ENCODE results near the gene PGLYRP2. TPM values are rescaled to one million over a fixed set of nuclear protein-coding genes. Genes with fewer than 3 reads are reported as not detected.
"Not testable (repeated sequence)": the region's sequence is repeated elsewhere in the genome, so short reads cannot be mapped to it uniquely, and the experiment has no call there.

PGLYRP2 gene, protein sequence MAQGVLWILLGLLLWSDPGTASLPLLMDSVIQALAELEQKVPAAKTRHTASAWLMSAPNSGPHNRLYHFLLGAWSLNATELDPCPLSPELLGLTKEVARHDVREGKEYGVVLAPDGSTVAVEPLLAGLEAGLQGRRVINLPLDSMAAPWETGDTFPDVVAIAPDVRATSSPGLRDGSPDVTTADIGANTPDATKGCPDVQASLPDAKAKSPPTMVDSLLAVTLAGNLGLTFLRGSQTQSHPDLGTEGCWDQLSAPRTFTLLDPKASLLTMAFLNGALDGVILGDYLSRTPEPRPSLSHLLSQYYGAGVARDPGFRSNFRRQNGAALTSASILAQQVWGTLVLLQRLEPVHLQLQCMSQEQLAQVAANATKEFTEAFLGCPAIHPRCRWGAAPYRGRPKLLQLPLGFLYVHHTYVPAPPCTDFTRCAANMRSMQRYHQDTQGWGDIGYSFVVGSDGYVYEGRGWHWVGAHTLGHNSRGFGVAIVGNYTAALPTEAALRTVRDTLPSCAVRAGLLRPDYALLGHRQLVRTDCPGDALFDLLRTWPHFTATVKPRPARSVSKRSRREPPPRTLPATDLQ
- not detected for polyA plus RNA-seq (2013, experiment 1 of 4)
- not detected for polyA plus RNA-seq (2013, experiment 2 of 4)
- polyA plus RNA-seq (2013, experiment 3 of 4): not detected
- not detected for polyA plus RNA-seq (2013, experiment 4 of 4)

DNA sequence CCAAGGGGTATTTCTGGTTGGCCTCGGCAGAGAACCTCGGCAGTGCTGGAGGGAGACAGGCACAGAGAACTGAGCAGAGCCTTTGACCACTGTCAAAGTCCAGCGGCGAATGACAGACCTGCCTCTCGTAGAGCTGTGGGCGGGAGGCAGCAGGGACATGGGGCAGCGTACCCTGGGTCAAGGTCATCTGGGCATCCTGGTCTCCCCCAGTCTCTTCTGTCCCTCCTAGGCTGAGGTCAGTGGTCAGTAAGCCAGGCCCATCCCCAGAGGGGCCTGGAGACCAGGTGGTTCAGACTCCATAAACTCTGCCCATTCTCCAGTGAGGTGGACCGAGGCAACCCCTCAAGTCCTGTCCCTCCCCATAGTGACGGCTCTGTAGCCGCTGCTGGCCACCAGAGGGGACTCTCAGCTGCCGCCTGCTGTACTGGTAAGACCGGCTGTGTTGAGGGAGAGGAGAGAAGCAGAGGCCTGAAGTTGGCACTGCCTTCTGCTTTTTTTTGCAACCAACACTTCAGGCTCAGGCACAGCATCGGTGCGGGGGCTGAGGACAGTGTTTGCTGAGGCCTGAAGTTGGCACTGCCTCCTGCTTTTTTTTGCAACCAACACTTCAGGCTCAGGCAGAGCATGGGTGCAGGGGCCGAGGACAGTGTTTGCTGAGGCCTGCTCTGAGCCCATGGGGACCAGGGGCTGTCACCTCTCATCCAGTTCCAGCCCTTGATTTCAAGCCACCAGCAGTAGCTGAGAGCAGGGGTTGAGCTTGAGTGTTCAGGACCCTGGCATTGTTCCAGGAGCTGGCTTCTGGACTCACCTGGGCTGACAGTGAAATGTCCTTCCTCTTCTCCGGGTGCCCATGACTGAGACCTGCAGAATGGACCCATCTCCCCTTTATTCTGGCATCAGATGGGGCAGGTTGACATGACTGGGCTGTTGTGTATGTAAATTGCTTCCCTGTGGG, at the start of gene PGLYRP2:
PGLYRP2 (minus strand) TSS at position 111 of the 955 bp plus-strand sequence. CDS start 130 bp downstream, outside the sequence.
- Histone ChIP-seq H3K9me3 (ENCODE audit: control insufficient read depth, low read length) (peaks cover 5% of the 10 kb centered on the region), H3K36me3 (ENCODE audit: control insufficient read depth, insufficient read depth, low read length) (no peaks in the 10 kb centered on the region), H3K4me3 (ENCODE audit: insufficient read depth, low read depth, low read length) (no peak within 1 kb of the TSS), H3K27ac (ENCODE audit: insufficient read depth, low read depth, low read length, poor library complexity, severe bottlenecking) (no peak within 1 kb of the TSS), H3K27me3 (ENCODE audit: control insufficient read depth, insufficient read depth, low read length, poor library complexity, severe bottlenecking) (no peaks in the 10 kb centered on the region), H3K4me1 (ENCODE audit: control insufficient read depth, insufficient read depth, low read length) (no peaks in the 10 kb centered on the region)
- WGBS, 2 experiments: 83 to 86% methylated on average over 16 of the region's 16 CpGs

DNA sequence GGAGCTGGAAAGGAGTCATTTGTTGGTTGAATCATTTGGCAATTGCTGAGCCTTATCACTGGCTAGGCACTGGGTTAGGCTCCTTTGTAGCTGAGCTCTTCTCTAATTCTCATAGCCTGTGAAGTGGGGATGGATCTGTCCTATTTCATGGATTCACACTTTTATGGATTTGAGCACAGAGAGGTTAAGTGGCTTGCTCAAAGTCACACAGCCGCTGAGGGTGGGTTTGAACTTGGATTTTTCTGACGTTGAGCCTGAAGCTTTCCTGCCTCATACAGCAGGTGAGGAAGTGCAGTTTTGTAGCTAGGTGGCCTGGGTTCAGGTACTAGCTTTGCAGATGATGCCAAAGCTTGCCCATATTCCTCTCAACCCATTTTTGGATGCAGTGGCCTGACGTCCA, 48.4 kb upstream of the PGLYRP2 start:
- Histone ChIP-seq H3K36me3 (ENCODE audit: control insufficient read depth, insufficient read depth, low read length) (no peaks in the 10 kb centered on the region), H3K27me3 (ENCODE audit: control insufficient read depth, insufficient read depth, low read length, poor library complexity, severe bottlenecking) (no peaks in the 10 kb centered on the region), H3K4me1 (ENCODE audit: control insufficient read depth, insufficient read depth, low read length) (no peaks in the 10 kb centered on the region), H3K4me3 (ENCODE audit: insufficient read depth, low read depth, low read length) (no peak overlapping the region), H3K9me3 (ENCODE audit: control insufficient read depth, low read length) (peaks cover 4% of the 10 kb centered on the region), H3K27ac (ENCODE audit: insufficient read depth, low read depth, low read length, poor library complexity, severe bottlenecking) (no peak overlapping the region)
- 43 to 47% methylated on average over 3 of the region's 3 CpGs for WGBS, 2 experiments

DNA sequence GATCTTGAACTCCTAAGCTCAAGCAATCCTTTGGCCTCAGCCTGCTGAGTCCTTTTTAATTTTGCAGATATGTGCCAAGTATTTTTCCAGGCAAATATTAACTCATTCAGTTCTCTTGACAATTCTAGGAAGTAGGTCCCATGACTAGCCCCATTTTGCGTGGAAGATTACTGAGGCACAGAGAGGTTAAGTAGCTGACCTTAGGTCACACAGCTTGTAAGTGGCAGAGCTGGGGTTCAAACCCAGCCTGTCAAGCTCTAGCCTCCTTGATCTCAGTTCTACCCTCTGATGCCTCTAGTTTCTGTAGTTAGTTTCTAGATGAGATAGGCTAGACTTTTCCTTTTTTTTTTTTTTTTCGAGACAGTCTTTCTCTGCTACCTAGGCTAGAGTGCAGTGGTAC, 47.1 kb upstream of the PGLYRP2 start:
- Histone ChIP-seq H3K36me3 (ENCODE audit: control insufficient read depth, insufficient read depth, low read length) (no peaks in the 10 kb centered on the region), H3K27me3 (ENCODE audit: control insufficient read depth, insufficient read depth, low read length, poor library complexity, severe bottlenecking) (no peaks in the 10 kb centered on the region), H3K4me1 (ENCODE audit: control insufficient read depth, insufficient read depth, low read length) (no peaks in the 10 kb centered on the region), H3K9me3 (ENCODE audit: control insufficient read depth, low read length) (peaks cover 4% of the 10 kb centered on the region), H3K27ac (ENCODE audit: insufficient read depth, low read depth, low read length, poor library complexity, severe bottlenecking) (no peak overlapping the region), H3K4me3 (ENCODE audit: insufficient read depth, low read depth, low read length) (no peak overlapping the region)
- WGBS, 2 experiments: 69 to 83% methylated on average over 2 of the region's 2 CpGs

DNA sequence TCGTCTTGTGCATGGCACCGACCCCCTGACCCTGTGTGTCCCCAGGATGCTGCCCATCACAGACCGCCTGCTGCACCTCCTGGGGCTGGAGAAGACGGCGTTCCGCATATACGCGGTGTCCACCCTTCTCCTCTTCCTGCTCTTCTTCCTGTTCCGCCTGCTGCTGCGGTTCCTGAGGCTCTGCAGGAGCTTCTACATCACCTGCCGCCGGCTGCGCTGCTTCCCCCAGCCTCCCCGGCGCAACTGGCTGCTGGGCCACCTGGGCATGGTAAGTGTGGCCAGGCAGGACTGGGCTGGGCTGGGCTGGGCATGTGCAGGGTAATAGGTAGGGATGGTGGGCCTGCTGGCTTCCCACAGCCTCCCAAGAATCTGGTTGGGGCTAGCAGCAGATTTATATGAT, 46.0 kb upstream of the PGLYRP2 start:
- Histone ChIP-seq H3K4me3 (ENCODE audit: insufficient read depth, low read depth, low read length) (no peak overlapping the region), H3K4me1 (ENCODE audit: control insufficient read depth, insufficient read depth, low read length) (no peaks in the 10 kb centered on the region), H3K36me3 (ENCODE audit: control insufficient read depth, insufficient read depth, low read length) (no peaks in the 10 kb centered on the region), H3K9me3 (ENCODE audit: control insufficient read depth, low read length) (peaks cover 4% of the 10 kb centered on the region), H3K27ac (ENCODE audit: insufficient read depth, low read depth, low read length, poor library complexity, severe bottlenecking) (no peak overlapping the region), H3K27me3 (ENCODE audit: control insufficient read depth, insufficient read depth, low read length, poor library complexity, severe bottlenecking) (no peaks in the 10 kb centered on the region)
- 81 to 85% methylated on average over 15 of the region's 15 CpGs for WGBS, 2 experiments

DNA sequence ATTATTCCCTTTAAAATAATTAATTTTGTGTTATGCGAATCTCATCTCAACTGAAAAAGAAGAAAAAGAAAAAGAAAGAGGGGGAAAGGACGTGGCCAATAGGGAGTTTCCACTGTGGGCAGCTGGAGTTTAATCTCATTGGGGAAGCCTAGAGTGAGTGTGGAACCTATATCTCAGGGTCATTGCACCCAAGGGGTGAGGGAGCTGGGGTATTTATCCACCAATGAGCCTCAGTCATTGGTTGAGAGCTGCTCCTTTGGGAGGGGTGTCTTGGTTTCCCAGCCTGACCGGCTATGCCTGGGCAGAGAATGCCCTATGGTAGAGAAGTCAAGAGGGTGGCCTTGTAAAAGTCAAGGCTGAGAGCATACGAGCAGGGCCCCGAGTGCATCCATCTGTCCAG, 45.5 kb upstream of the PGLYRP2 start:
- Histone ChIP-seq H3K36me3 (ENCODE audit: control insufficient read depth, insufficient read depth, low read length) (no peaks in the 10 kb centered on the region), H3K4me3 (ENCODE audit: insufficient read depth, low read depth, low read length) (no peak overlapping the region), H3K4me1 (ENCODE audit: control insufficient read depth, insufficient read depth, low read length) (no peaks in the 10 kb centered on the region), H3K27ac (ENCODE audit: insufficient read depth, low read depth, low read length, poor library complexity, severe bottlenecking) (no peak overlapping the region), H3K27me3 (ENCODE audit: control insufficient read depth, insufficient read depth, low read length, poor library complexity, severe bottlenecking) (no peaks in the 10 kb centered on the region), H3K9me3 (ENCODE audit: control insufficient read depth, low read length) (peaks cover 4% of the 10 kb centered on the region)
- 64 to 75% methylated on average over 5 of the region's 5 CpGs for WGBS, 2 experiments

DNA sequence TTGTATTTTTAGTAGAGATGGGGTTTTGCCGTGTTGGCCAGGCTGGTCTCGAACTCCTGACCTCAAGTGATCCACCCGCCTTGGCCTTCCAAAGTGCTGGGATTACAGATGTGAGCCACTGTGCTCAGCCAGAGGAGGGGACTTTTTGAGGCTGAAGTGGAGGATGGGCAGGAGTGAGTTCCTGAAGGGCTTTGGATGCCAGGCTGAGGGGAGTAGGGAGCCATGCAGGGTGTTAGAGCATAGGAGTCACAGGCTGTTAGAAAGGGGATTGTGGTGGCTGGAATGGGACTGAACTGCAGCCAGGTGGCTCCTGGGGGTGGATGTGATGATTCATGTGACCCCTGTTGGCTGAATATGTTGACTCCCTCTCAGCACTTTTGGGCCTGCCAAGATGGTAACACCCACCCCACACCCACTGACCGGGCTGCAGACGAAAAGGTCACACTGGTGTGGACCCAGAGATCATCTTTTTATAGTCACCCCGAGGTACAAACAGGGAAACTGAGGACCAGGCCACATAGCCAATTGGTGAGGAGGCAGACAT, 40.2 kb upstream of the PGLYRP2 start:
- Histone ChIP-seq H3K36me3 (ENCODE audit: control insufficient read depth, insufficient read depth, low read length) (no peaks in the 10 kb centered on the region), H3K27ac (ENCODE audit: insufficient read depth, low read depth, low read length, poor library complexity, severe bottlenecking) (no peak overlapping the region), H3K4me1 (ENCODE audit: control insufficient read depth, insufficient read depth, low read length) (no peaks in the 10 kb centered on the region), H3K9me3 (ENCODE audit: control insufficient read depth, low read length) (peaks cover 17% of the 10 kb centered on the region), H3K4me3 (ENCODE audit: insufficient read depth, low read depth, low read length) (no peak overlapping the region), H3K27me3 (ENCODE audit: control insufficient read depth, insufficient read depth, low read length, poor library complexity, severe bottlenecking) (no peaks in the 10 kb centered on the region)
- 68 to 76% methylated on average over 6 of the region's 6 CpGs for WGBS, 2 experiments

DNA sequence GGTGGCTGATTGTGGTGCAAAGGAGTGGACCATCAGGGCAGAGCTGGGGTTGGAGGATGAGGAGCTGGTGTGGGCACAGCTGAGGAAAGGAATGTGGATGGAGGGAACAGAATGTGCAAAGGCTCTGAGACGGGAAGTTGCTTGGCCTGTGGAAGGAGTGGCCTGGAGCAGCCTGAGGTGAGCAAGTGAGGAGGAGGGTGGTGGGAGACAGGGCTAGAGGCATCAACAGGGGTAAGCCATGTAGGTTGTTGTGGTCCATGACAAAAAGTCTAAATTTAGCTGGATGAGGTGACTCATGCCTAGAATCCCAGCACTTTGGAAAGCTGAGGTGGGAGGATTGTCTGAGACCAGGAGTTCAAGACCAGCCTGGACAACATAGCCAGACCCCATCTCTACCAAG, 38.5 kb upstream of the PGLYRP2 start:
- H3K4me3 ChIP-seq (ENCODE audit: insufficient read depth, low read depth, low read length): no peak overlapping the region
- no peaks in the 10 kb centered on the region for H3K4me1 ChIP-seq (ENCODE audit: control insufficient read depth, insufficient read depth, low read length)
- no peaks in the 10 kb centered on the region for H3K36me3 ChIP-seq (ENCODE audit: control insufficient read depth, insufficient read depth, low read length)
- WGBS, 2 experiments: 73 to 80% methylated on average over 1 of the region's 1 CpG
- H3K9me3 ChIP-seq (ENCODE audit: control insufficient read depth, low read length): peaks cover 16% of the 10 kb centered on the region
- H3K27me3 ChIP-seq (ENCODE audit: control insufficient read depth, insufficient read depth, low read length, poor library complexity, severe bottlenecking): no peaks in the 10 kb centered on the region
- H3K27ac ChIP-seq (ENCODE audit: insufficient read depth, low read depth, low read length, poor library complexity, severe bottlenecking): no peak overlapping the region

DNA sequence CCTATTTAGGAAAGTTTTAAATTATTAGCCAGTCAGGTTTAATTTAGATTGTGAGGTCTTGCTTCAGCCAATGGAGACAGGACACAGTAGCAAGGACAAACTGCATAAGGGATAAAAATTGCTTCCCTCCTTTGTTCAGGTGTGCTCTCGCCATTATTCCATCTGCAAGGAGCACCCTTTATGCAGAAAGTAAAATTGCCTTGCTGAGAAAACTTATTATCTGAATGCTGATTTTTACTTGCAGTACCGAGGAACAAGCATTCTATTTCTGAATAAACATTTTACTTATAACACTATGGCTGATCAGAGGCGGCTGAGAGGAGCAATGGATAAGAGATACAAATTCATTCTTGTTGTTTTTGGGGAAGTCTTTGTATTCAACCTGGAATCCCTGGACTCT, 37.1 kb upstream of the PGLYRP2 start:
- Histone ChIP-seq H3K36me3 (ENCODE audit: control insufficient read depth, insufficient read depth, low read length) (no peaks in the 10 kb centered on the region), H3K4me1 (ENCODE audit: control insufficient read depth, insufficient read depth, low read length) (no peaks in the 10 kb centered on the region), H3K9me3 (ENCODE audit: control insufficient read depth, low read length) (peaks cover 20% of the 10 kb centered on the region), H3K27me3 (ENCODE audit: control insufficient read depth, insufficient read depth, low read length, poor library complexity, severe bottlenecking) (no peaks in the 10 kb centered on the region), H3K4me3 (ENCODE audit: insufficient read depth, low read depth, low read length) (no peak overlapping the region), H3K27ac (ENCODE audit: insufficient read depth, low read depth, low read length, poor library complexity, severe bottlenecking) (no peak overlapping the region)
- 64 to 70% methylated on average over 2 of the region's 3 CpGs for WGBS, 2 experiments

DNA sequence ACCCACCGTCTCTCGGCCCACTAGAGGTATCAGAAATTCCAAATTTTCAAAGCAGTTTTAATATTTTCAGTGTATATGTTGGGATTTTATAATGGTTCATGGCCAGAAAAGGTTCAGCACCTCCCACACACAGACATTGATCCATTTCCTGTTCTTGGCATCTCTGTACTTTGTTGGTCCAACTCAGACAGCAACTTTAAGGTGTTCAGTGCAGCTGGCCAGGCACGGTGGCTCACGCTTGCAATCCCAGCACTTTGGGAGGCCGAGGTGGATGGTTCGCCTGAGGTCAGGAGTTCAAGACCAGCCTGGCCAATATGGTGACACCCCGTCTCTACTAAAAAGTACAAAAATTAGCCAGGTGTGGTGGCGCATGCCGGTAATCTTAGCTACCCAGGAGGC, 35.9 kb upstream of the PGLYRP2 start:
- not testable (repeated sequence) for H3K27me3 ChIP-seq (ENCODE audit: control insufficient read depth, insufficient read depth, low read length, poor library complexity, severe bottlenecking); H3K4me3 ChIP-seq (ENCODE audit: insufficient read depth, low read depth, low read length); H3K27ac ChIP-seq (ENCODE audit: insufficient read depth, low read depth, low read length, poor library complexity, severe bottlenecking); H3K4me1 ChIP-seq (ENCODE audit: control insufficient read depth, insufficient read depth, low read length); H3K36me3 ChIP-seq (ENCODE audit: control insufficient read depth, insufficient read depth, low read length)
- H3K9me3 ChIP-seq (ENCODE audit: control insufficient read depth, low read length): peaks cover 20% of the 10 kb centered on the region
- WGBS, 2 experiments: 85 to 89% methylated on average over 9 of the region's 9 CpGs

Measured in ectodermal cell (in vitro differentiated cells).